GM18861 (cell line): ENCODE measurements around the gene STK38.

Experiments used
- ATAC-seq: cut with Tn5 transposase; IDR thresholded peaks from one replicate; pipeline ENCODE4 v1.9.1; 2021; ENCODE audit not compliant: unreplicated experiment

Gene STK38

DNA sequence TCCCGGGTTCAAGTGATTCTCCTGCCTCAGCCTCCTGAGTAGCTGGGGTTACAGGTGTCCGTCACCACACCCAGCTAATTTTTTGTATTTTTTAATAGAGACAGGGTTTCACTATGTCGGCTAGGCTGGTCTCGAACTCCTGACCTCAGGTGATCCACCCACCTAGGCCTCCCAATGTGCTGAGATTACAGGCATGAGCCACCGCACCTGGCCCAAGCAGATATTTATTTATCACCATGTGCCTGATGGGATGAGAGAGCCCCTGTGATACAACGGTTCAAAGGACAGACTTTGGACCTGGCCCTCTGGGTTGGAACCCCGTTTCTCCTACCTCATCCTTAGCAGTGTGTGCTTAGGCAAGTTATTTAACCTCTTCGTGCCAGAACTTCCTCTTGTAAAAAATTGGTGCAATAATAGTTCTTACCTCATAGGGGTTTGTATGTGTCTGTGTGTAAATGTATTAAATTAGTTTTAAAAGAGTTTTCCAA lies 19.2 kb upstream of the STK38 start:
- ATAC-seq, result no peak

DNA sequence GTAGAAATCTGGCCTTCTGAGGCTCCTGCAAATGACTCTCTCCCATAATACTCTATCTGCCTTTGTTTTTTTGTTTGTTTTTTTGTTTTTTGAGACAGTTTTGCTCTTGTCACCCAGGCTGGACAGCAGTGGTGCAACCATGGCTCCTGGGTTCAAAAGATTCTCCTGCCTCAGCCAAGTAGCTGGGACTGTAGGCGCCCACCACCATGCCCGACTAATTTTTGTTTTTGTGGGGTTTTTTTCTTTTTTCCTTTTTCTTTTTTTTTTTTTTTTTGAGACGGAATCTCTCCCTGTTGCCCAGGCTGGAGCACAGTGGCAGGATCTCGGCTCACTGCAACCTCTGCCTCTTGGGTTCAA lies 16.6 kb upstream of the STK38 start:
- ATAC-seq, result no peak

DNA sequence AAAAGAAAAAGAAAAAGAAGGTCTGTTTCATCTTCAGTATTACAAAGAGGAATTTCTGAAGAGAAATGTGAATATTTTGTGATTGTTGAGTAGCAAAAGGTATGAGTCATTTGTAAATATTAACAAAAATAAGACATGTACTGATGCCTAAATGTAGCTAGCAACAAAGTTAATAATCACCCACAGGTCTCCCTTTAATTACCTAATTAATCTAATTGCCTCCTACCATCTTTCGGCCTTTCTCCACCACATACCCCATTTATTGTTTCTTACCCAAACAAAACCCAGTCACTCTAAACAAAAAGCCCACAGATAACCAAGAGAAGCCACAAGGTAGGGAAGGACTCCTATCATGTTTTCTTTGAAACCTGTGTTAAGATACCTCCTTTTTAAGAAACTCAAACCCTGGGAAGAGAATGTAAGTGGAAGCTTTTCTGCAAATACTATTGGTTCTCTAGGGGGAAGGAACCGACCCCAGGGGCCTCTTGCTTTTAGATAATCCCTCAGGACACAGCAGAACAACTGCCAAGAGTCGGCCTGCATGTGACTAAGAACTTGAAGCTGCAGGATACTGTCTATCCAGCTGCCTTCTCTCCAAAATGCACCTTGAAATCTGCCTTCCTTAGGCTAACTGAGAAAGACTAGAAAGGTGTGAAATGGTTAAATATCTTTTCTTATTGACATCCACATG lies 16.1 kb upstream of the STK38 start:
- no peak for ATAC-seq

DNA sequence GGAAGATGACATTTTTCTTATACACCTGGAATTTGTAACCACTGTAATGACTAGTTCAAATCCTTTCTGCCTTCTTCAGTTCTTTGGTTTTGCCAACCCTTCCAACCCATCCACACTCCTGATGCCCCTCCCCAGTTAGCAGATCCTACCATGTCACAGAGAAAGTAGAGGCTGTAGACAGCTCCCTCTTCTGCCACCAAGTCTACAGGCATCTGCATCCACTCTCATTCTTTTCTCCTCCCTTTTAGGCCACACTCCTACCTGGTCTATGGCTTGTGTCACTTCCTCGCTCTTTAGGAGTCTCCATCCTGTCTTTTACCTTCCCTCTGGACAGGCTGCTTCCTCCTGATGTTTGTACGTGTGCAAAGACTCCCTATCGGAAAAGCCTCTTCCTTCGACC lies 13.5 kb upstream of the STK38 start:
- ATAC-seq, result no peak

DNA sequence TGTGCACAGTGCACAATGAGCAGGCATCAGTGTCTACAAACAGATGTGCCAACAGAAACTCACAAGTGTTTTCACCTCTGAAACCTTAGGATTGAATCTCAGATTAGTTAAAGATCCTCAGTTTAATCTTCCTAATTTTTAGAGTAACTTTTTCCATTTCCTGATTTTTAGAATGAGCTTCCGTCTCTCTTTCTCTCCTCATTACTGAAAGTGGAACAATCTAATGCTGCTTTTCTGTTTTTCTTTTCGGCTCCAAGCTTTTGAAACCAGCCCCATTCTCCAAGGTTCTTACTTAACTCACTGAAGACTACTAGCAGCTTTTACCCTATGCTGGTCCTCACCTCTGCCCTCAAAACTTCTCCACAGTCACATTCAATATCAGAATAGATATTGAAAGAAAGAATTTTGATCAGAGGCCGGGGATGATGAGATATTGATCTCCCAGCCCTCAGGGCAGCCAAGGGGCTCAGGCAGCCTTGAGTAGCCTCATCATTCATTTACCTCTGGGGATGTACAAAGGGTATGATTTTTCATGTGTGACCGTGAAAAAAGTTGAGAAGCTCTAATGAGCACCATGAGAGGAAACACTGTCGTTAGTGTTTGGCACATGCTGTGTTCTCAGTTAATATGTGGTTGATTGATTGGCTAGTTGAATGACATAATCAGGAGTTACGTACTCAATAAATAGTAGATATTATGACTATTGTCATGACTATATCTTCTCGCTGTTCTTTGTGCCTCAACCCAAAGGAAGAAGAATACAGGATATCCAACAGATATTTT lies 11.9 kb upstream of the STK38 start:
- ATAC-seq, result no peak

DNA sequence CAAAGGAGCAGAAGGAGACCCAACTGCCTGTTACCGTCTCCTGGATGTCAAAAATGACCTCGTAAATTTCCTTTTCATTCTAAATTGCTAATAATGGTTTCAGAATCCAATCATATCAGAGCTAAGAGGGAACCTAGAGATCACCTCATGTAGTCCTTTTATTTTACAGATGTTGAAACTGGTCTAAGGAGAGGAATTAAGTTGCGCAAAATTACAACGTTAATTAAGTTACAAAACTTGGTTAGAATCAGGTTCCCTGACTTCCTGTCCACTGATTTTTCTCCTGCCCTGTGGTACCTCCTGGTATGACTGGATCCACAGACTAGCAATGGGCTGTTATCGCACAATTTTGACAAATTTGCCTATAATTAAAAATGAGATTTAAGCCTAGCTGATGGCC lies 9.0 kb upstream of the STK38 start:
- ATAC-seq, result no peak

DNA sequence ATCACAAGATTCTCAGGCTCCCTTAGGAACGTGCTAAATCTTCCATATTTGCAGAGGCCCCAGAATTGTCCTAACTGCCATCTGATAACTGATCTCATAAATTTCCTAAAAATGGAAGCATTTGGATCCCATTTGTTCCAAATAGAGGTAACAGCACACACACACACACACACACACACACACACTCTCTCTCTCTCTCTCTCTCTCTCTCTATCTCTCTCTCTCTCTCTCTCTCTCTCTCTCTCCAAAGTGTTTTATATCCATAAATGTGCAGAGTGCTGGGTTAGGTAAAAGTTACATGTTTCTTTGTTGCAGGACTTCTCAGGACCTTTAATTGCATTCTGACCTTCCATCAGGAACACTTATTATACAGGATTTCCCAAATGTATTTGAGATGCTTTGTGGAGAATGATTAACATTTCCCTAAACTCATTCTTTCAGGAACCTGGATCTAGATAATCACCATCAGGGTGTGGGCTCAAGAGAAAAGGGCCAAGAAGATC lies 8.5 kb upstream of the STK38 start:
- ATAC-seq, result no peak

DNA sequence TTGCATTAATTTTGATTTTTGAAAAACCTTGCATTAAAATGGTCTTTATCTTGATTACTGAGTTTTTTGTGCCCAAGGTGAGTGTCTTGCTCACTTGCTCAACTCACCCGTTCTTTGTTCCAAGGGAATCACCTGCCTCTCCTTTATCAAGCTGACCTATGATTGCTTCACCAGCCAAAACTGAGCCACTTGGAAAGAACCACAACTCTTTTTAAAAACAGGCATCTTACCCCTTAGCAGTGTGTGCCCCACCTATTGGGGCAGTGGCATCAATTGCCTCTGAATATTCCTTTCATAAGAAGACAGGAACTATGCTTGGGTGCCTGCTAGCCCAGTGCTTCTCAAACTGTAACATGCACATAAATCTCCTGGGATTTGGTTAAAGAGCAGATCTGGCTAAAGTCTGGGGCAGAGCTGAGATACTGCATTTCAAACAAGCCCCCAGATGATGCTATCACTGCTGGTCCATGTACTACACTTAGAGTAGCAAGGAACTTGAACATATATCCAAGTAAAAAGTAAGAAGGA lies 3.3 kb upstream of the STK38 start:
- ATAC-seq, result no peak

DNA sequence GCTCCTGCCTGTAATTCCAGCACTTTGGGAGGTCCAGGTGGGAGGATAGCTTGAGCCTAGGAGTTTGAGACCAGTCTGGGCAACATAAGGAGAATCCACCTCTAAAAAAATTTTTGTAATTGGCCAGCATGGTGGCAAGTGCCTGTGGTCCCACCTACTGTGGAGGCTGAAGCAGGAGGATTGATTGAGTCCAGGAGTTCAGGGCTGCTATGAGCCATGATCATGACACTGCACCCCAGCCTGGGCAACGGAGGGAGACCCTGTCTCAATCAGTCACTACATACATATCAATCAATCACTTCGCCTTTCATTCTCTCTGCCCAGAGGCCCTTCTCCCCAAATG lies 1.1 kb upstream of the STK38 start:
- no peak for ATAC-seq

DNA sequence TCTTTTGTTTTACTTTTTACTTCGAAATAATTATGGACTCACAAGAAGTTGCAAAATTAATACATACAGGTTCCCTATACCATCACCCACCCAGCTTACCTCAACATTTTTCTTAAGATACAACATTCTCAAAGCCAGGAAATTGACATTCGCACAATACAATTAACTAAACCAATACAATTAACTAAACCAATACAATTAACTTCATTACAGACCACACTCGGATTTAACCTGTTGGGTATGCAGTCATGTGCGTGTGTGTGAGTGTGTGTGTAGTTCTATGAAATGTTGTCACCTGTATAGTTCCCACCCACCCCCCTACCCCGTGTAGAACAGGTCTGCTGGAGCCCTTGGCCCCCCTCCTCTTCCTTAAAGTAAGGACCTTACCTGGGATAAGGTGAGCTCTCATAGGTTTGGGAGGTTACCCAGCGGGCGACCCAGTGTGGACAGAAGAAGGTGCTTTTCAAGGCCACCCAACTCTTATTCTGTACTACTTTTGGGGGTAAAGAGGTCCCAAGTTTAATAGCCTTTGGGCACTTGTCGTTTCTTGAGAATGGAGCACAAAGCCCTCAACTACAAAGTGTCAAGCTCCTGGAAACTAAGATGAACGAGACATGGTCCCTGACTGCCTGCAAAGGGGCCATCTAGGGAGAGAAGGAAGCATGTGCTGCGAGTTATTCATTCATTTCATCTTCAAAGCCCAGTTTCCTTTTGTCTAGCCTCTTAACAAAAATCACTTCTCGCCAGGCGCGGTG lies 544 bp upstream of the STK38 start:
- no peak for ATAC-seq

DNA sequence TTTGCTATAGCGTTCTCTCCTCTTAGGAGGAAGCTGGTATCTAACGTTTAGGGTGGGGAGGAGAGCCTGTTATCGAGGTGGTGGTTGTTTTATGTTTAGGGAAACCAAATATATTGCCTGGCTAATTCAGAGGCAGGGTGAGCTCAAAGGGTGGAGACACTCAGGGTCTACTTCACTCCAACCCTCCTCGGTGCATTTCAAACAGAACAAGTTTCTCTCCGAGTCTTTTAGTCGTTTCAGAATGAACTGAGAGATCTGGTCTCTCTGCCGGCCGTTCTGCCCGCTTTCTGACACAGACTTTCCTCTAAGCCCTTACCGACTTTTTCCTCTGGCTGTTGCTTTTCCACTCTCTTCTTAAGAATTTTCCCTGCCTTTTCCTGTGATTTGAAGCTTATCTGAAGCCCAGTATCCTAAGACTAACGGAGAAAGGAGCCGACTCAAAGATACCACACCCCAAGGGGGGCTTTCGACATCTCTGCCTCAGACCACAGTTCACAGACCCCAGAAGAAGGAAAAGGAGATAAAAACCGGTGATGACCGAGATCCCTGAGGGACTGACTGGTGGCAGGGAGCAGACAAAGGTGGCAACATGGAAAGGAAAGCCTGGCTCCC lies 865 bp downstream of the STK38 start:
- ATAC-seq, result no peak

DNA sequence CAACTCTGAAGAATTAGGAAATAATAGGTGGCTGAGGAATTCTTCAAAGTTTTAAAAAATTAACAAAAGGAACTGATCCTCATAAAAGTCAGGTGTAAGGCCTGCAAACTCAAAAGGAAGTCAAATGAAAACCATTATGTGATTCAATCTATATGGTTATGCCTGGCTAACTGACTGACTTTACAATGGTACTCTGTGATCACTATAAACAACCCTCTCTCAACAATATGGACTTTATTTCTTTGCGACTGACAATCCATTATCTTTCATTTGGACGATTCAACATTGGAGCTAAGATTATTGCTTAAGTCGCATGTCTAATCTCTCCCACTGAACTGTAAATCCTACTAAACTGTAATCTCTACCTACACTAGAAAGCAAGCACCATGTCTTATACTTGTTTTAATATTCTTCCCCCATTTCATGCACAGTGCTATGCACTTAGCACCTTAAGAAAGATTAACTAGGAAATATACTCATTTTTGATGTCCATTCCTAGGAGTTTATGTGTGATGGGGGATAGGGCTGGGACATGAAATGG lies 1.4 kb downstream of the STK38 start:
- ATAC-seq, result no peak

DNA sequence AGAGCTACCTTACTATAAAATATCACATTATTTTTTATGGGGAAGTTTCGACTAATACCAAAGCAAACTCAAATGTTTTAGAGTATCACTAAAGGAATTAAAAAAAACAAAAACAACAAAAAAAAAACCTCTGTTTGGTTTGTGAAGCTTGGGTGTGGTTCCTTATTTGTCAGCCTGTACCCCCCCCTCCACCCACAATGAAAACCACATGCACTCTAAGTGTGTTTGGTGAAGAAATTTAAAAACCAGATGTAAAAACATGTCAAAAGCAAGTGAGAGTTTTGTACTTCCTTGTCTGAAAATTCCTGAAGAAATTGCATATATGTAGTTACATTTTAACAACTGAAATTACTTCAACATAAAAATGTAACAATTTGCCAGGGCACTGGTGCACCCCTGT lies 3.1 kb downstream of the STK38 start:
- ATAC-seq, result no peak

DNA sequence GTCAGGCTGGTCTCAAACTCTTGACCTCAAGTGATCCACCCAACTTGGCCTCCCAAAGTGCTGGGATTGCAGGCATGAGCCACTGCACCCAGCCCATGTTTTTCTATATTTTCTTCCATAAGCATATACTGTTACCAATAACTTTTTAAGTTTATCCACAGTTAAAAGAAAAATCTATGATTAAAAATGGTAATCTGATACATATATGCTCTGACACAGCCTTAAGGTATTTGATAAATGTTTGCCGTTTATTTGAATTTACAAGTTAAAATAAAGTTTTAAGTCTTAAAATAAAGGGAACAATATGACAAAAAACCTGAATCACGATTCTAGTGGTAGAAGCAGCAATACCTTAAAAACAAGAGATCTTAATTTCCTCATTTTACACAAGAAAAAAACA lies 5.2 kb downstream of the STK38 start:
- no peak for ATAC-seq

DNA sequence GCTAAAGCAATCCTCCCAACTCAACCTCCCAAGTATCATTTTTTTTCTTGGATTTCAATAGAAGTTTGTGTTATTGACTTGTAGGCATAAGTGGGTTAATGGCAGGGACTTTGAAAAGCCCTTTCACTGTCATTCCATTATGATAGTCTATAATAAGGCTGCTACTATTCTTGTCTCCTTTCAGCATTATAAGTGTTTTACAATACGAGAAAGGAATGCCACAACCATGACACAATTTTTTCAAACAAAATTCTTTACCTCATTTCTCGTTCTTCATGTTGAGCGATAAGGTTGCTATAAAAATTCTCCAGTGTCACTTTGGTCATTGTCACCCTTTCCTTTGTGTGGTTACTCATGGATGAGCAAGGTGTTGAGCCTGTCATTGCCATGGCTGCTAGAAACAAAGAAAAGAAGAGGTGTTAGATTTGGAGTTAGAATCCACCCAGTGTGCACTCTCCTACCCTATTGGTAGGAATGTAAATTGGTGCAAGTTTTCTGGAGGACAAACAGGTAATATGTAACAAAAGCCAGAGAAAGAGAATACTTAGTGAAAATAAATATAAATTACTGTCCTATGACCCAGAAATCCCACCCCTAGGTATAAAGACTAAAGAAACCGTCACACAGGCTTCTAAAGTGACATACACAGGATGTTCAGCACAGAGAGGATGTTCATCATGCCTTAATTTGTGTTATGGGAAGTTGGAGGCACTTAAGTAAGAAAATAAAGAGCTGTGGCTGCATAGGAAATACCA lies 7.3 kb downstream of the STK38 start:
- ATAC-seq, result no peak

DNA sequence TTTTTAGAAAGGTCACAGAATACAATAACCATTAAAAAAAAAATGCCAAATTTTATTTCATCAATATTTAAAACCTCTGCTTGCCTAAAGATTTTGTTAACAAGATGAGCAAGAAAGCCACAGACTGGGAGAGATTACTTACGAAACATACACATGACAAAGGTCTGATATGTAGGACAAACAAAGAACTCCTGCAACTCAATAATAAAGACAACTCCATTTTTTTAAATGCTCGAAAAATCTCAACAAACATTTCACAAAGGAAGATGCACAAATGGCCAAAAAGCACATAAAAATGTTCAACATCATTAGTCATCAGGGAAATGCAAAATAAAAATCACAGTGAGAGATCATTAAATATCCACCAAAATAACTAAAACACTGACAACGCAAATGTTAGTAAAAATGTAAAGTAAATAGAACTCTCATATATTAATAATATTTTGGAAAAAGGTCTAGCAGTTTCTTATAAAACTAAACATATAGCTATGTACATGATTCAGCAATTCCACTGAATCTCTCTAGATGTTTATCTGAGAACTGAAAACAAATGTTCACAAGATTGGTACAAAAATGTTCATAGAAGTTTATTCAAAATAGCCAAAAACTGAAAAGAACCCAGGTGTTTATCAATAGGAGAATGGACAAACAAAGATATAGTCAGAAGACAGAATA lies 10.3 kb downstream of the STK38 start:
- ATAC-seq, result no peak

DNA sequence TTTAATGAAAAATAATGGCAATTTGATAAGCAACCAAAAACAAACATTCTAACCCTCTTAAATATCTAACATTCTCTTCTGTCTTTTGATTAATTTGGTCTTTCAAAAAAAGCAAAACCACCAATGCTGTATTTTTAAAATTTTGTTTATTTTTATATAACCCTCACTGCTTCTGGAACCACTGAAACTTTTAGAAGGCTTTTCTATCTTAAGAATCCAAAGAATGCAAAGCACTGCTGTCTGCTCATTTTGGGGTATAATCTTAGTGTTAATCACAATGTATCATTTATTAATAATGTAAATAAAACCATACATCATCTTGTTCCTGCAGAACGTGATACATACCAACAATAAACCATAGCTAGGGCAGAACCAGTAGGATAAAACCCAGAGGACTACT lies 14.0 kb downstream of the STK38 start:
- ATAC-seq, result no peak

DNA sequence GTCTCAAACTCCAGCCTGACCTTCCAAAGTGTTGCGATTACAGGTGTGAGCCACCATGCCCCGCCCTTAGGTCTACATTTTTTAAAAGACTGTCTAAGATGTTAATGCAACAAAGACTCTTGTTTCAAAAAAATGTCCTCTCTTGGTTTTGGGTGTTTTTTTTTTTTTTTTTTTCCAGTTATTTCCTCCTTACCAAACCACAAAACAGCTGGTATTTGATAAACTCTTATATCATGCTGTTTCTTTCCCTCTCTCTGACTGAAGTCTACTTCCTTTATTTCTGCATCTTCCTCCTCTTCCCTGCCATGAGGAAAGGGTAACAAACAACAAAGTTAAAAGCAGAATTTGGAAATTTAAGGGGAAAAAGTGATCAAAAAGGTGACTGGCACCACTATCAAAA lies 21.2 kb downstream of the STK38 start:
- ATAC-seq, result no peak

DNA sequence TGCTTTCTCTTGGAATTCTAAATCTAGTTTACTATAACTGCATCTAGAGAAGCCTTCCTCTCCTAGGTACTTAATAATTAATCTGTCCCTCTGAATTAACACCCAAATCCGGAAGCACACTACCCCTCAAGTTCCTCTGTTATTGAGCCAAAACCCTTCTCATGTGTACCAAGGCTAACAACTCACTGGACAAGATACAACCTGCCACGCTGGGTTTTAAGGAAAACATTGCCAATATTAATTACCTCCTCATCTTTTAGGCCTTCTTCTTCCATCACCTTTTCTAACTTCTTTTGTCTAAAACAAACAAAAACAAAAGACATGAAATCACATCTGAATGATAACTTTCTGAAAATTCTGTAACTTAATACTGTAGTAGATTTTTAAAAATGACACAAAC lies 21.9 kb downstream of the STK38 start:
- no peak for ATAC-seq

DNA sequence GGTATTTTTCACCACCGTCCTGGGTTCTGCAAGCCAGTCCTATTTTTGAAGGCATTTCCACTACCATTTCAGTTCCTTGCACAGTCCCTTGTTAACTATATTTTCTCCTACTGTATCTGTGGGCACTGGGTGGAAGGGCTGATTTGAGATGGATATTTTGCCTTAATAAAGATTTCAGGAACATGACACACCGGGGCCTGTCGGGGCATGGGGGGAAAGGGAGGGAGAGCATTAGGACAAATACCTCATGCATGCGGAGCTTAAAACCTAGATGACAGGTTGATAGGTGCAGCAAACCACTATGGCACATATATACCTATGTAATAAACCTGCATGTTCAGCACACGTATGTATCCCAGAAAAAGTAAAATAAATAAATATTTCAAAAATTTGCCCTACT lies 22.4 kb downstream of the STK38 start:
- ATAC-seq, result no peak
